HCT116 (cell line): ENCODE data around the gene DPY19L3. TPM values are rescaled to one million over a fixed set of nuclear protein-coding genes. Genes with fewer than 3 reads are reported as not detected.

Source experiments
- ATAC-seq: fragments of 200-7000 bp; cut with Tn5 transposase; 2 replicates; pipeline ENCODE4 v1.9.1; 2020; ENCODE audit warnings: mild to moderate bottlenecking, moderate library complexity
- BruUV-seq: library from RNA; stranded (reverse); fragments of 400-500 nt; replicated peaks from 2 replicates; lab custom pipeline; 2021; lab: Mats Ljungman, UMichigan
- CTCF ChIA-PET: fragments of 300-600 bp; sonication (Branson Sonifier 250); formaldehyde crosslinking; loops from one replicate; lab custom pipeline; 2021; ENCODE audit warnings: antibody characterized with exemption; lab: Charles Lee
- POLR2A ChIA-PET: fragments of 300-600, 350-600 bp; sonication (Branson Sonifier 250); formaldehyde crosslinking; loops from one replicate; lab custom pipeline; 2021; ENCODE audit warnings: antibody characterized with exemption; lab: Charles Lee
- RAD21 ChIA-PET, 2 experiments: fragments of 300-600 bp; sonication (Branson Sonifier 250); formaldehyde crosslinking; loops; one replicate each; lab custom pipeline; 2023; ENCODE audit warnings: low total read pairs in 2 of 2; ENCODE audit not compliant: uncharacterized antibody in 2 of 2, unreplicated experiment in 2 of 2, low non-redundant PET in 1 of 2; lab: Charles Lee
- DNase-seq: peaks from one replicate; pipeline ENCODE4 v3.0.0-alpha.2; 2010; ENCODE audit warnings: low read depth, low spot score
- H2AFZ ChIP-seq: fragments of 200-600 bp; shearing (Covaris generic), sonication (generic); 2 replicates; pipeline ENCODE4 v1.6.1; 2017; ENCODE audit warnings: low read depth, mixed run types, mixed read lengths, antibody characterized with exemption, low read length; ENCODE audit not compliant: poor library complexity, severe bottlenecking
- H3K27ac ChIP-seq: 2 replicates; pipeline ENCODE4 v1.5.1; 2012; ENCODE audit warnings: low read depth, low read length
- H3K27me3 ChIP-seq: fragments of 200-600 bp; sonication (generic); 2 replicates; pipeline ENCODE4 v1.6.1; 2016; ENCODE audit warnings: mixed run types, low read length, mixed read lengths; ENCODE audit not compliant: insufficient read depth
- H3K36me3 ChIP-seq, 2 experiments: fragments of 200-500 bp in 1 of 2; fragments of 200-600 bp in 1 of 2; sonication (Bioruptor generic) in 1 of 2; sonication (generic) in 1 of 2; 2 replicates each; pipeline versions ENCODE4 v1.5.1 to v1.6.1; 2014 to 2016; ENCODE audit warnings: low read length in 2 of 2, inconsistent platforms in 1 of 2, mixed read lengths in 1 of 2, mixed run types in 1 of 2; ENCODE audit not compliant: insufficient read depth in 2 of 2, control insufficient read depth in 1 of 2
- H3K4me1 ChIP-seq, 2 experiments: fragments of 200-600 bp in 1 of 2; sonication (generic) in 1 of 2; 2 replicates each; pipeline versions ENCODE4 v1.5.1 to v1.6.1; 2012 to 2017; ENCODE audit warnings: low read length in 2 of 2, inconsistent platforms in 1 of 2, mild to moderate bottlenecking in 1 of 2, mixed read lengths in 1 of 2, mixed run types in 1 of 2, moderate library complexity in 1 of 2; ENCODE audit not compliant: insufficient read depth in 2 of 2, control insufficient read depth in 1 of 2
- H3K4me2 ChIP-seq: fragments of 200-600 bp; sonication (generic); 2 replicates; pipeline ENCODE4 v1.6.1; 2017; ENCODE audit warnings: mixed run types, low read length, mixed read lengths
- H3K4me3 ChIP-seq, 2 experiments: fragments of 200-600 bp in 1 of 2; sonication (generic) in 1 of 2; replicated peaks in 1 of 2; 2 replicates each; pipeline ENCODE4 v1.5.1; 2011 to 2016; ENCODE audit warnings: low read length in 2 of 2, control low read depth in 1 of 2, low read depth in 1 of 2, mild to moderate bottlenecking in 1 of 2, mixed read lengths in 1 of 2, mixed run types in 1 of 2
- H3K79me2 ChIP-seq: fragments of 200-600 bp; sonication (generic); 2 replicates; pipeline ENCODE4 v1.6.1; 2017; ENCODE audit warnings: mild to moderate bottlenecking, mixed run types, low read length, moderate library complexity, mixed read lengths; ENCODE audit not compliant: insufficient read depth
- H3K9ac ChIP-seq: fragments of 200-600 bp; sonication (generic); 2 replicates; pipeline ENCODE4 v1.6.1; 2016; ENCODE audit warnings: low read length, mixed read lengths
- H3K9me2 ChIP-seq: fragments of 200-600 bp; sonication (generic), shearing (Covaris generic); 2 replicates; pipeline ENCODE4 v1.6.1; 2017; ENCODE audit warnings: mixed run types, mild to moderate bottlenecking, moderate library complexity; ENCODE audit not compliant: insufficient read depth
- H3K9me3 ChIP-seq, 2 experiments: fragments of 200-500 bp in 1 of 2; fragments of 200-600 bp in 1 of 2; sonication (Bioruptor generic) in 1 of 2; sonication (generic) in 1 of 2; 2 replicates each; pipeline ENCODE4 v1.6.1; 2014 to 2017; ENCODE audit warnings: low read length in 2 of 2, mixed read lengths in 2 of 2, inconsistent platforms in 1 of 2, low read depth in 1 of 2, mild to moderate bottlenecking in 1 of 2, mixed run types in 1 of 2, moderate library complexity in 1 of 2; ENCODE audit not compliant: control insufficient read depth in 1 of 2, insufficient read depth in 1 of 2
- H4K20me1 ChIP-seq: fragments of 200-600 bp; sonication (generic), shearing (Covaris generic); 2 replicates; pipeline ENCODE4 v1.6.1; 2017; ENCODE audit warnings: mixed run types, mild to moderate bottlenecking, moderate library complexity; ENCODE audit not compliant: insufficient read depth
- ATF3 ChIP-seq: IDR thresholded peaks from 2 replicates; pipeline ENCODE4 v1.6.1; 2012
- CBX3 ChIP-seq: IDR thresholded peaks from 2 replicates; pipeline ENCODE4 v1.6.1; 2012; ENCODE audit warnings: low read depth
- CEBPB ChIP-seq: IDR thresholded peaks from 2 replicates; pipeline ENCODE4 v1.6.1; 2012; ENCODE audit warnings: low read depth
- CTCF ChIP-seq, 3 experiments: fragments of 200-600 bp in 1 of 3; sonication (generic) in 1 of 3; IDR thresholded peaks in 2 of 3; conservative IDR thresholded peaks in 1 of 3; 2 replicates each; pipeline ENCODE4 v1.5.1; 2012 to 2017; ENCODE audit warnings: low read depth in 2 of 3, low read length in 2 of 3, antibody characterized with exemption in 1 of 3, borderline replicate concordance in 1 of 3, control low read depth in 1 of 3, mild to moderate bottlenecking in 1 of 3, mixed read lengths in 1 of 3, mixed run types in 1 of 3, moderate library complexity in 1 of 3; ENCODE audit not compliant: insufficient read depth in 1 of 3
- EGR1 ChIP-seq: IDR thresholded peaks from 2 replicates; pipeline ENCODE4 v1.6.1; 2012; ENCODE audit warnings: low read depth
- ELF1 ChIP-seq: IDR thresholded peaks from 2 replicates; pipeline ENCODE4 v1.6.1; 2012; ENCODE audit warnings: low read depth, borderline replicate concordance
- EZH2 ChIP-seq: fragments of 200-600 bp; sonication (generic); IDR thresholded peaks from 2 replicates; pipeline ENCODE4 v1.6.1; 2017; ENCODE audit warnings: antibody characterized with exemption, mixed run types
- FOSL1 ChIP-seq: IDR thresholded peaks from 2 replicates; pipeline ENCODE4 v1.6.1; 2012; ENCODE audit warnings: low read depth
- JUND ChIP-seq: IDR thresholded peaks from 2 replicates; pipeline ENCODE4 v1.6.1; 2012
- POLR2A ChIP-seq: IDR thresholded peaks from 2 replicates; pipeline ENCODE4 v1.7.0; 2011; ENCODE audit warnings: borderline replicate concordance; ENCODE audit not compliant: insufficient read depth, insufficient read length; ENCODE audit errors: extremely low read depth
- POLR2AphosphoS5 ChIP-seq: IDR thresholded peaks from 2 replicates; pipeline ENCODE4 v1.6.1; 2011; ENCODE audit warnings: mild to moderate bottlenecking, low read depth, low read length, moderate library complexity
- RAD21 ChIP-seq: IDR thresholded peaks from 2 replicates; pipeline ENCODE4 v1.6.1; 2012; ENCODE audit warnings: low read depth, mild to moderate bottlenecking
- REST ChIP-seq: IDR thresholded peaks from 2 replicates; pipeline ENCODE4 v1.6.1; 2012; ENCODE audit warnings: low read depth
- SIN3A ChIP-seq: IDR thresholded peaks from 2 replicates; pipeline ENCODE4 v1.6.1; 2012; ENCODE audit warnings: low read depth
- SRF ChIP-seq: IDR thresholded peaks from 2 replicates; pipeline ENCODE4 v1.6.1; 2012; ENCODE audit warnings: low read depth
- TCF7L2 ChIP-seq: IDR thresholded peaks from 2 replicates; pipeline ENCODE4 v1.7.0; 2011; ENCODE audit warnings: borderline replicate concordance, inconsistent platforms; ENCODE audit not compliant: insufficient read depth, insufficient read length; ENCODE audit errors: extremely low read depth
- YY1 ChIP-seq: IDR thresholded peaks from 2 replicates; pipeline ENCODE4 v1.6.1; 2011; ENCODE audit warnings: low read length, low read depth, moderate library complexity, mild to moderate bottlenecking; ENCODE audit not compliant: insufficient replicate concordance; ENCODE audit errors: extremely low read depth
- ZBTB33 ChIP-seq: IDR thresholded peaks from 2 replicates; pipeline ENCODE4 v1.6.1; 2011; ENCODE audit warnings: mild to moderate bottlenecking, low read length, moderate library complexity; ENCODE audit not compliant: insufficient replicate concordance; ENCODE audit errors: extremely low read depth
- ZFX ChIP-seq: fragments of 450-650 bp; IDR thresholded peaks from 2 replicates; pipeline ENCODE4 v1.6.1; 2017
- ZNF274 ChIP-seq: fragments of 200-500 bp; sonication (Bioruptor generic); IDR thresholded peaks from 2 replicates; pipeline ENCODE4 v1.6.1; 2014; ENCODE audit warnings: mild to moderate bottlenecking, low read depth, low read length, inconsistent platforms
- intact Hi-C: fragments of 100-400 bp; cut with micrococcal nuclease; formaldehyde crosslinking; loops from 2 replicates; pipeline ENCODE4 v1.10.0; 2022
- total RNA-seq: library from RNA; stranded (reverse); gene quantifications from one replicate; pipeline ENCODE4 v1.2.1, GENCODE V29; 2021; ENCODE audit not compliant: unreplicated experiment

DPY19L3 gene
- total RNA-seq, 1 experiment from 2014 or later, result 14.5 TPM

GRCh38 chr19:32361574-32362317 lies 43.8 kb upstream of the DPY19L3 start (continued):
- TF ChIP-seq REST, result no peak
- no peak for TF ChIP-seq ELF1
- no peak for TF ChIP-seq FOSL1
- TF ChIP-seq EGR1, result no peak
- no peak for TF ChIP-seq EZH2
- no peak for TF ChIP-seq SIN3A
- TF ChIP-seq CBX3, result no peak
- TF ChIP-seq POLR2AphosphoS5, result no peak
- TF ChIP-seq RAD21, result no peak
- no peak for TF ChIP-seq SRF
- TF ChIP-seq ATF3, result no peak
- no peak for TF ChIP-seq TCF7L2
- TF ChIP-seq, all 23 proteins: peak for 0

DNA sequence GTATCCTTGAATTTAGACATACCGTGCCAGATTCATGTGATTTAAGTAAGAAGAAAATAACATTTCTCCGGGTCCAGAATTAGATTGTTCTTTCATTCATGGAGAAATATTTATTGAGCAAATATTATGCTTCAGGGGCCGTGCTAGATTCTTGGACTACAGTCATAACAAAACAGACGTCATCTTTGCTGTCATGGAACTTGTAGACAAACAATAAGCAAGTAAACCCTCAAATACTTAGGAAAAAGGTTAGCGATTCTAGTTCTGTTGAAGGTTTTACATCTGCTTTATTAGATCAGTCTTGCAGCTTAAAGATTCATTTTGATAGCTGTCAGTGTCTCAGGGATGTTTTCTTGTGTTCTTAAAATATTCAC lies 43.3 kb upstream of the DPY19L3 start:
- intact Hi-C loops, result no loop called here
- H3K27me3 ChIP-seq, result no peaks in the 10 kb centered on the region
- ChIA-PET RAD21 (no interaction called here), CTCF (no interaction called here), POLR2A (no interaction called here)
- H3K4me3 ChIP-seq, result no peak overlapping the region
- H2AFZ ChIP-seq, result no peak overlapping the region
- BruUV-seq, result no TSS peak
- H3K27ac ChIP-seq, result no peak overlapping the region
- H3K9me2 ChIP-seq, result no peaks in the 10 kb centered on the region
- DNase-seq, result no peak
- no peaks in the 10 kb centered on the region for H3K4me1 ChIP-seq
- no peak for ATAC-seq
- no peak overlapping the region for H3K4me2 ChIP-seq
- peaks cover 37 to 40% of the 10 kb centered on the region in 2 experiments; a peak in 3 of 4 replicates for H3K36me3 ChIP-seq
- no peak overlapping the region for H3K9ac ChIP-seq
- peaks cover 81% of the 10 kb centered on the region for H3K79me2 ChIP-seq
- H4K20me1 ChIP-seq, result peaks cover 7% of the 10 kb centered on the region; the same call in 1 of the 2 replicates
- no peaks in the 10 kb centered on the region for H3K9me3 ChIP-seq
- TF ChIP-seq SRF (no peak), ZBTB33 (no peak), YY1 (no peak), CEBPB (no peak), CTCF (IDR thresholded peaks at IDR 0.05 in 2 of 3, conservative IDR thresholded peaks at IDR 0.05 in 1 of 3; ENCODE audit: borderline replicate concordance in 1 of 3, insufficient read depth in 1 of 3, low read depth in 2 of 3, low read length in 2 of 3) (no peak), ZFX (no peak), JUND (no peak), ZNF274 (no peak), TCF7L2 (no peak), POLR2A (no peak)
